Fibroblast of lung (primary cell): ENCODE data around the gene YBX3. TPM values are rescaled to one million over a fixed set of nuclear protein-coding genes. Genes with fewer than 3 reads are reported as not detected.
A peak's percentile ranks its signal among the peaks of the same experiment; 100 is the strongest.

Experiments used
- DNase-seq, 2 donors: peaks; one replicate each; pipeline versions ENCODE4 v3.0.0 to v3.0.0-alpha.2; 2010; ENCODE audit warnings: low read depth in 2 of 2
- H2AFZ ChIP-seq: 2 replicates; pipeline ENCODE4 v1.5.1; 2012; ENCODE audit warnings: low read length, control low read depth, inconsistent platforms
- H3K27ac ChIP-seq: 2 replicates; pipeline ENCODE4 v1.5.1; 2011; ENCODE audit warnings: low read length, control low read depth; ENCODE audit not compliant: insufficient read depth
- H3K27me3 ChIP-seq: 2 replicates; pipeline ENCODE4 v1.5.1; 2011; ENCODE audit warnings: mild to moderate bottlenecking, low read length; ENCODE audit not compliant: control insufficient read depth, insufficient read depth
- H3K36me3 ChIP-seq: 2 replicates; pipeline ENCODE4 v1.5.1; 2011; ENCODE audit warnings: low read length; ENCODE audit not compliant: control insufficient read depth, insufficient read depth
- H3K4me1 ChIP-seq: 2 replicates; pipeline ENCODE4 v1.5.1; 2011; ENCODE audit warnings: low read length; ENCODE audit not compliant: control insufficient read depth, insufficient read depth; ENCODE audit errors: extremely low read depth
- H3K4me2 ChIP-seq: 2 replicates; pipeline ENCODE4 v1.5.1; 2011; ENCODE audit warnings: low read length, control low read depth; ENCODE audit not compliant: insufficient read depth; ENCODE audit errors: extremely low read depth
- H3K4me3 ChIP-seq, 4 experiments: fragments of 200-600 bp in 1 of 4; sonication (generic) in 1 of 4; replicated peaks in 1 of 4; 2 replicates each; pipeline ENCODE4 v1.5.1; 2011 to 2016; ENCODE audit warnings: low read length in 4 of 4, low read depth in 3 of 4, mild to moderate bottlenecking in 3 of 4, control low read depth in 2 of 4, inconsistent platforms in 1 of 4, mixed read lengths in 1 of 4; ENCODE audit not compliant: insufficient read depth in 1 of 4; ENCODE audit errors: control extremely low read depth in 1 of 4
- H3K79me2 ChIP-seq: 2 replicates; pipeline ENCODE4 v1.5.1; 2012; ENCODE audit warnings: mild to moderate bottlenecking, low read length, inconsistent platforms; ENCODE audit not compliant: control insufficient read depth, insufficient read depth
- H3K9ac ChIP-seq: 2 replicates; pipeline ENCODE4 v1.5.1; 2011; ENCODE audit warnings: mild to moderate bottlenecking, low read length, control low read depth; ENCODE audit not compliant: insufficient read depth
- H3K9me3 ChIP-seq: 2 replicates; pipeline ENCODE4 v1.5.1; 2012; ENCODE audit warnings: low read depth, low read length; ENCODE audit not compliant: control insufficient read depth, insufficient read depth
- H4K20me1 ChIP-seq: 2 replicates; pipeline ENCODE4 v1.5.1; 2011; ENCODE audit warnings: low read length; ENCODE audit not compliant: control insufficient read depth, insufficient read depth; ENCODE audit errors: extremely low read depth
- EZH2 ChIP-seq: IDR thresholded peaks from 2 replicates; pipeline ENCODE4 v1.5.1; 2012; ENCODE audit warnings: low read length, control low read depth, mild to moderate bottlenecking; ENCODE audit errors: missing control alignments
- polyA plus RNA-seq, 2 donors: library from polyadenylated mRNA; depleted of rRNA in 1 of 2; stranded (reverse) in 1 of 2; unstranded in 1 of 2; fragments of >200 nt; gene quantifications; 2 replicates each; pipeline ENCODE4 v1.2.1, GENCODE V29; 2011 to 2012; ENCODE audit warnings: missing spikeins in 1 of 2
- total RNA-seq: library from RNA; depleted of rRNA; stranded (reverse); fragments of >200 nt; gene quantifications from 2 replicates; pipeline ENCODE4 v1.2.1, GENCODE V29; 2014
- TF ChIP-seq, protein P1 (sequence below), 2 donors: IDR thresholded peaks in 1 of 2; conservative IDR thresholded peaks in 1 of 2; 1 replicate in 1 of 2; 2 replicates in 1 of 2; pipeline ENCODE4 v1.5.1; 2011 to 2012; ENCODE audit warnings: low read length in 2 of 2, control low read depth in 1 of 2, inconsistent platforms in 1 of 2, low read depth in 1 of 2, mild to moderate bottlenecking in 1 of 2

Gene YBX3
- total and polyA plus RNA-seq, 2 donors (not counting 1 experiment from before 2014, with no cell fraction given) = 97.8 to 172 TPM

DNA sequence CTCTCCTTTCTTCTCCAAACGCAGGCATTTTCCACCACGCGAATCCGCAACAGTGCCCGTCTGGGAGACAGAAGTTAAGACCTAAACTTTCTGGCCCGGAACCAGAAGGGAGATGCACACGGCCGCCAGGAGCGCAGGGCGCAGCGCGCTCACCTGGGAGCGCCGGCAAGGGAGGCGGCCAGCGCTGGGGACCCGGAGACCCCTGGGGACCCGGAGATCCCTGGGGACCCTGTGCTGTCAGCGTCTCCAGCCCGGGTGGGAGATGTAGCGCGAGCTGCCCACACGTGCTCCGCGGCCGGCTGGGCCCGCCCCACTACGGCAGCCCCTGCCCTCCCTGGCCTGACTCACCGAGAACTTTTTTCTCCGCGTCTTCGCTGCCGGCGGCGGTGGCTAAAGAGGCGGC is 620 bp downstream of the YBX3 start:
- peak; percentile 59 to 69 for DNase-seq
- Histone ChIP-seq H2AFZ (no peak overlapping the region), H3K4me1 (peaks cover 7% of the 10 kb centered on the region), H3K79me2 (peaks cover 46% of the 10 kb centered on the region), H3K9me3 (no peaks in the 10 kb centered on the region), H4K20me1 (peaks cover 2% of the 10 kb centered on the region), H3K4me2 (peak overlapping the region; percentile 99), H3K9ac (peak overlapping the region; percentile 99), H3K4me3 (peak overlapping the region; percentile 79 to 99 (median 92)), H3K36me3 (no peaks in the 10 kb centered on the region), H3K27ac (peak overlapping the region; percentile 100), H3K27me3 (no peaks in the 10 kb centered on the region)
- no peak for TF ChIP-seq EZH2
- TF ChIP-seq, protein P1, sequence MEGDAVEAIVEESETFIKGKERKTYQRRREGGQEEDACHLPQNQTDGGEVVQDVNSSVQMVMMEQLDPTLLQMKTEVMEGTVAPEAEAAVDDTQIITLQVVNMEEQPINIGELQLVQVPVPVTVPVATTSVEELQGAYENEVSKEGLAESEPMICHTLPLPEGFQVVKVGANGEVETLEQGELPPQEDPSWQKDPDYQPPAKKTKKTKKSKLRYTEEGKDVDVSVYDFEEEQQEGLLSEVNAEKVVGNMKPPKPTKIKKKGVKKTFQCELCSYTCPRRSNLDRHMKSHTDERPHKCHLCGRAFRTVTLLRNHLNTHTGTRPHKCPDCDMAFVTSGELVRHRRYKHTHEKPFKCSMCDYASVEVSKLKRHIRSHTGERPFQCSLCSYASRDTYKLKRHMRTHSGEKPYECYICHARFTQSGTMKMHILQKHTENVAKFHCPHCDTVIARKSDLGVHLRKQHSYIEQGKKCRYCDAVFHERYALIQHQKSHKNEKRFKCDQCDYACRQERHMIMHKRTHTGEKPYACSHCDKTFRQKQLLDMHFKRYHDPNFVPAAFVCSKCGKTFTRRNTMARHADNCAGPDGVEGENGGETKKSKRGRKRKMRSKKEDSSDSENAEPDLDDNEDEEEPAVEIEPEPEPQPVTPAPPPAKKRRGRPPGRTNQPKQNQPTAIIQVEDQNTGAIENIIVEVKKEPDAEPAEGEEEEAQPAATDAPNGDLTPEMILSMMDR (conservative IDR thresholded peaks at IDR 0.05 in 1 of 2, IDR thresholded peaks at IDR 0.05 in 1 of 2; ENCODE audit: low read depth in 1 of 2, low read length in 2 of 2) = peak in 1 of 2 donors; percentile 10

DNA sequence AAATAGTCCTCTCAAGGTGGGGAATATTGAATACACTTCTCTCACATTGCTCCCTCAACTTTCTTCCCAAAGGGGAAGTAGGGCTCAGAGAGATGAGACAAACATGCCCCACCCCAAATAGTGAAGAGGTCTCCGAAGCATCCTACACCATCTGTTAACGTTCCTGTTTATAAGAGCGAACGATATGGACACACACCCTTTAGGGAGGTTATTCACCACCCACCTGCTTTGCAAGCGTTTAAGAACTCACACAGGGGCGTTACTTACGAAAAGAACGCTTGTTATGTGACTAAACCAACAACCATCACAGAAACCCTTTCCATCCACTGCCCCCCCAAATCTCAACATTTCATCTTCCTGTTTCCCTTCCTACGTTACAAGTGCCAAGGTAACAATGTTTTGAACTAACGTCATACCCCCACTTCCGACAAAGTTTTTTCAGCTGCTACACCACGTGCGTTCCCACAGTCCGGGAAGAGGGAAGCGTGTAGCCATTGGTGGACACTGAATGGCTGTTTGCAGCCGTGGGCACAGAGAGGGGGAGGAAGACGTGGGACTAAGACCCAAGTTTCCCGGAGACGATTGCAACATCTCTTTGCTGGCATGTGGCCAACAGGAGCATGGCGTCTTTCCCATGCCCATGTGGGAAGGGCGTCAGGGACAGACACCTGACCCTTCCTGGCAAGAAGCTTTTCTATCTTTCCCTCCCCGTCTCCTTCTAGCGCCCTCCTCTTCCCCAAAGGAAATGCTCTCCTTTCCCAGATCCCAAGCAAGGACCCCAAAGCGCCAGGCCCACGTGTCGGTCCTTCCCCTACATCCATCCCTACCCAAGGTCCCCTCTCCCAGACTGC is 1.2 kb downstream of the YBX3 start:
- no peaks in the 10 kb centered on the region for H3K9me3 ChIP-seq
- H3K27ac ChIP-seq = peak overlapping the region; percentile 100
- peak overlapping the region; percentile 99 for H3K9ac ChIP-seq
- H4K20me1 ChIP-seq = peaks cover 2% of the 10 kb centered on the region
- no peak overlapping the region for H2AFZ ChIP-seq
- TF ChIP-seq EZH2 = no peak
- TF ChIP-seq, protein P1 (conservative IDR thresholded peaks at IDR 0.05 in 1 of 2, IDR thresholded peaks at IDR 0.05 in 1 of 2; ENCODE audit: low read depth in 1 of 2, low read length in 2 of 2) = peak in 1 of 2 donors; percentile 3
- peak overlapping the region; percentile 99 for H3K4me2 ChIP-seq
- peaks cover 51% of the 10 kb centered on the region for H3K79me2 ChIP-seq
- H3K4me1 ChIP-seq = peaks cover 10% of the 10 kb centered on the region
- no peaks in the 10 kb centered on the region for H3K36me3 ChIP-seq
- no peaks in the 10 kb centered on the region for H3K27me3 ChIP-seq
- peak; percentile 96 to 99 for DNase-seq
- peak overlapping the region; percentile 79 to 99 (median 92) for H3K4me3 ChIP-seq

DNA sequence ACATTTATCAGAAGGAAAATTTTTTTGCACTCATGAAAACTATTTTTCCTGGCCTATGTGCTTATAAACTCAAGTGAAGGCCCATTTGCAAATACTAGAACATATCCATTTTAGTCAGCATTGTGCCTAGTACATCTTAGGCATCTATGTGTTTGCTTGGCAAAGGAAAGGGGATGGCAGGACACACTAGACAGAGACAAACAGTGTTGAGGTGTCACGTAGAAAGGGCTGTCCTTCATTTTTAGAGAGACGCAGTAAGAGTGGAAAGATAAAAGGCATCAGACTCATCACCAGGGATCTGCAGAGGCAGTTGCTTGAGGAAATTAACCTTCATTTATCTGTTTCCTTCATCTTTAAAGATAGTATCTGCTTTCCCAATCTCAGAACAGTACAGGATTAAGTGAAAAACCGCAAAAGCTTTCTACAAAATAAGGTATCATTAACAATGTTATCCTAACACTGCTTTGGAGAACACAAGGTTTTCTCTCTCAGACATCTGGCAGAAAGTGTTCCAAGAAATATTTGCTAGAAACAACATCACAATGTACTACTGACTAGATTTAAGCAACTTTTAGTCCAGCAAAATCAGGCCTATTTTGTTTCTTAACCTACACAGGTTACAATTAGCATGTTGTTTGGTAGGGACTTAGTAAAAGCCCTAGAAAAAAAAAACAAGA is 2.0 kb downstream of the YBX3 start:
- Histone ChIP-seq H3K79me2 (peaks cover 55% of the 10 kb centered on the region), H3K4me3 (peak overlapping the region; percentile 79 to 99 (median 92)), H3K4me2 (peak overlapping the region; percentile 99), H3K9me3 (no peaks in the 10 kb centered on the region), H3K9ac (peak overlapping the region; percentile 99), H3K4me1 (peaks cover 10% of the 10 kb centered on the region), H3K27ac (peak overlapping the region; percentile 100), H3K27me3 (no peaks in the 10 kb centered on the region), H4K20me1 (peaks cover 2% of the 10 kb centered on the region), H2AFZ (no peak overlapping the region), H3K36me3 (no peaks in the 10 kb centered on the region)
- TF ChIP-seq, protein P1 (conservative IDR thresholded peaks at IDR 0.05 in 1 of 2, IDR thresholded peaks at IDR 0.05 in 1 of 2; ENCODE audit: low read depth in 1 of 2, low read length in 2 of 2) = no peak
- TF ChIP-seq EZH2 = no peak
- no peak for DNase-seq
